Prostate gland (tissue), 2 donors: ENCODE data around the gene ABL2. TPM values are rescaled to one million over a fixed set of nuclear protein-coding genes. Genes with fewer than 3 reads are reported as not detected.

Experiments used
- DNase-seq: peaks from one replicate; pipeline ENCODE4 v3.0.0-alpha.2; 2019; ENCODE audit warnings: low spot score
- H3K27ac ChIP-seq, 2 donors: fragments of 200-600 bp; sonication (generic); 2 replicates each; pipeline ENCODE4 v1.5.1; 2017 to 2019
- H3K27me3 ChIP-seq: fragments of 200-600 bp; sonication (generic); replicated peaks from 2 replicates; pipeline ENCODE4 v1.5.1; 2019; ENCODE audit not compliant: insufficient read depth
- H3K36me3 ChIP-seq, 2 donors: fragments of 200-600 bp; sonication (generic); 1 replicate in 1 of 2; 2 replicates in 1 of 2; pipeline versions ENCODE4 v1.5.1 to v1.8.1; 2017 to 2019
- H3K4me1 ChIP-seq: fragments of 200-600 bp; sonication (generic); replicated peaks from 2 replicates; pipeline ENCODE4 v1.5.1; 2019
- H3K4me3 ChIP-seq, 2 donors: fragments of 200-600 bp; sonication (generic); 2 replicates each; pipeline ENCODE4 v1.5.1; 2017 to 2019
- H3K9me3 ChIP-seq: fragments of 200-600 bp; sonication (generic); 2 replicates; pipeline ENCODE4 v1.5.1; 2017
- POLR2A ChIP-seq: fragments of 450-650 bp; IDR thresholded peaks from one replicate; pipeline ENCODE4 v1.6.1; 2016; ENCODE audit warnings: antibody characterized with exemption, mild to moderate bottlenecking
- POLR2AphosphoS5 ChIP-seq: sonication (generic); formaldehyde crosslinking; IDR thresholded peaks from one replicate; pipeline ENCODE4 v1.6.1; 2017; ENCODE audit warnings: antibody characterized with exemption
- WGBS: methylation state at CpG from one replicate; pipeline ENCODE4 v1.1.5; 2018; 5-methylcytosine and 5-hydroxymethylcytosine counted together
- intact Hi-C: fragments of 100-400 bp; cut with DNase I; formaldehyde crosslinking; loops from one replicate; pipeline ENCODE4 v1.14.2; 2022
- total RNA-seq, 2 donors: library from RNA; depleted of rRNA; stranded (reverse); fragments of >200 nt; gene quantifications; one replicate each; pipeline ENCODE4 v1.1.0, GENCODE V29; 2016
- TF ChIP-seq, protein P1 (sequence below), 4 experiments: fragments of 200-600 bp in 2 of 4; fragments of 450-650 bp in 2 of 4; sonication (generic) in 2 of 4; IDR thresholded peaks; 1 replicate in 3 of 4; 2 replicates in 1 of 4; pipeline ENCODE4 v1.5.1; 2016 to 2019; ENCODE audit warnings: antibody characterized with exemption in 4 of 4, mild to moderate bottlenecking in 2 of 4, moderate library complexity in 2 of 4

ABL2 gene
- total RNA-seq, 2 donors from 2014 or later, result 12.1 to 18.4 TPM

DNA sequence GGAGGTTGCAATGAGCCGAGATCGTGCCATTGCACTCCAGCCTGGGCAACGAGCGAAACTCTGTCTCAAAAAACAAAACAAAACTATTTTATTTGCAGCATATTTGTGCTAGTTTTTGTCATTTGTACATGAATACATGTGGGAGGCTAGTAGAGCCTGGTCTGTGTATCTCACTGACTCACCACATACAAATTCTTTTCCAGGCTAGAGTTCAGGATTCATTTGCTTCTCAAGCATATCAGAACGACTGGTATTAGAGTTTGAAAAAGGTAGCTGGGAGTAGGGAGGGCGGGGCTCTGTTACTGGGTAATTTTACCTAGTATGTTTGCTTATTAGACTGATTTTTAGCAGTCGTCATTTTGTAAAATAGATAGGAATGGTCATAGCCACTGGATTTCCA is 152.1 kb downstream of the ABL2 start:
- no peaks in the 10 kb centered on the region for H3K4me1 ChIP-seq
- TF ChIP-seq POLR2A (no peak), POLR2AphosphoS5 (no peak)
- TF ChIP-seq, protein P1, sequence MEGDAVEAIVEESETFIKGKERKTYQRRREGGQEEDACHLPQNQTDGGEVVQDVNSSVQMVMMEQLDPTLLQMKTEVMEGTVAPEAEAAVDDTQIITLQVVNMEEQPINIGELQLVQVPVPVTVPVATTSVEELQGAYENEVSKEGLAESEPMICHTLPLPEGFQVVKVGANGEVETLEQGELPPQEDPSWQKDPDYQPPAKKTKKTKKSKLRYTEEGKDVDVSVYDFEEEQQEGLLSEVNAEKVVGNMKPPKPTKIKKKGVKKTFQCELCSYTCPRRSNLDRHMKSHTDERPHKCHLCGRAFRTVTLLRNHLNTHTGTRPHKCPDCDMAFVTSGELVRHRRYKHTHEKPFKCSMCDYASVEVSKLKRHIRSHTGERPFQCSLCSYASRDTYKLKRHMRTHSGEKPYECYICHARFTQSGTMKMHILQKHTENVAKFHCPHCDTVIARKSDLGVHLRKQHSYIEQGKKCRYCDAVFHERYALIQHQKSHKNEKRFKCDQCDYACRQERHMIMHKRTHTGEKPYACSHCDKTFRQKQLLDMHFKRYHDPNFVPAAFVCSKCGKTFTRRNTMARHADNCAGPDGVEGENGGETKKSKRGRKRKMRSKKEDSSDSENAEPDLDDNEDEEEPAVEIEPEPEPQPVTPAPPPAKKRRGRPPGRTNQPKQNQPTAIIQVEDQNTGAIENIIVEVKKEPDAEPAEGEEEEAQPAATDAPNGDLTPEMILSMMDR (IDR thresholded peaks at IDR 0.05), result no peak
- H3K4me3 ChIP-seq, result no peak overlapping the region
- H3K9me3 ChIP-seq, result no peaks in the 10 kb centered on the region
- no peak for DNase-seq
- no peaks in the 10 kb centered on the region for H3K36me3 ChIP-seq
- H3K27ac ChIP-seq, result no peak overlapping the region
- intact Hi-C loops, result no loop called here
- 85% methylated on average over 7 of the region's 7 CpGs for WGBS
- no peaks in the 10 kb centered on the region for H3K27me3 ChIP-seq

DNA sequence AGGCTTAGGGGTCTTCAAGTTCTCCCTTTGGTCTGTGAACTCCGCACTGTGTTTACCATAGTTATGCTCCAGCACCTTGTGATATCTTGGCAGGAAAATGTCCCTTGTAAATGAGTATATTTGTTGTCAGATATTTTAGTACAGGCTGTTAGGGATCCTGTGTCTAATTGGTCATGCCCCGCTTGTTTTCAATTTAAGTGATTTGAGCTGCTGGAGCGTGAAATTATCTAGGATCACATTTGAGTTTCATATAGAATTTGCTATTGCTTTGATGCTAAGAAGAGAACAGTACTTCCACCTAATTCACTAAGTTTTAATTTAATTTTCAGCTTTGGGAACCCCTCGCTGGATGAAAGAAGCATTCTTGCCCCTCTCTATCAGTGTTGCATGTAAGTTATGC is 163.0 kb downstream of the ABL2 start:
- Histone ChIP-seq H3K27ac (no peak overlapping the region), H3K9me3 (no peaks in the 10 kb centered on the region), H3K4me3 (no peak overlapping the region), H3K36me3 (no peaks in the 10 kb centered on the region), H3K4me1 (no peaks in the 10 kb centered on the region), H3K27me3 (no peaks in the 10 kb centered on the region)
- no peak for TF ChIP-seq POLR2AphosphoS5
- TF ChIP-seq, protein P1 (IDR thresholded peaks at IDR 0.05), result no peak
- TF ChIP-seq POLR2A, result no peak
- DNase-seq, result no peak
- intact Hi-C loops, result no loop called here
- WGBS, result 89% methylated on average over 4 of the region's 4 CpGs

- no peak overlapping the region for H3K27ac ChIP-seq
- intact Hi-C loops, result no loop called here
- no peaks in the 10 kb centered on the region for H3K27me3 ChIP-seq
- no peaks in the 10 kb centered on the region for H3K9me3 ChIP-seq
- H3K36me3 ChIP-seq, result no peaks in the 10 kb centered on the region
- WGBS, result 92% methylated on average over 8 of the region's 8 CpGs
- DNase-seq, result no peak
- TF ChIP-seq, protein P1 (IDR thresholded peaks at IDR 0.05), result no peak
- TF ChIP-seq POLR2AphosphoS5 (no peak), POLR2A (no peak)
- no peak overlapping the region for H3K4me3 ChIP-seq
- H3K4me1 ChIP-seq, result no peaks in the 10 kb centered on the region
Measured at GRCh38 chr1:179061360-179062282, 167.9 kb downstream of the ABL2 start.

DNA sequence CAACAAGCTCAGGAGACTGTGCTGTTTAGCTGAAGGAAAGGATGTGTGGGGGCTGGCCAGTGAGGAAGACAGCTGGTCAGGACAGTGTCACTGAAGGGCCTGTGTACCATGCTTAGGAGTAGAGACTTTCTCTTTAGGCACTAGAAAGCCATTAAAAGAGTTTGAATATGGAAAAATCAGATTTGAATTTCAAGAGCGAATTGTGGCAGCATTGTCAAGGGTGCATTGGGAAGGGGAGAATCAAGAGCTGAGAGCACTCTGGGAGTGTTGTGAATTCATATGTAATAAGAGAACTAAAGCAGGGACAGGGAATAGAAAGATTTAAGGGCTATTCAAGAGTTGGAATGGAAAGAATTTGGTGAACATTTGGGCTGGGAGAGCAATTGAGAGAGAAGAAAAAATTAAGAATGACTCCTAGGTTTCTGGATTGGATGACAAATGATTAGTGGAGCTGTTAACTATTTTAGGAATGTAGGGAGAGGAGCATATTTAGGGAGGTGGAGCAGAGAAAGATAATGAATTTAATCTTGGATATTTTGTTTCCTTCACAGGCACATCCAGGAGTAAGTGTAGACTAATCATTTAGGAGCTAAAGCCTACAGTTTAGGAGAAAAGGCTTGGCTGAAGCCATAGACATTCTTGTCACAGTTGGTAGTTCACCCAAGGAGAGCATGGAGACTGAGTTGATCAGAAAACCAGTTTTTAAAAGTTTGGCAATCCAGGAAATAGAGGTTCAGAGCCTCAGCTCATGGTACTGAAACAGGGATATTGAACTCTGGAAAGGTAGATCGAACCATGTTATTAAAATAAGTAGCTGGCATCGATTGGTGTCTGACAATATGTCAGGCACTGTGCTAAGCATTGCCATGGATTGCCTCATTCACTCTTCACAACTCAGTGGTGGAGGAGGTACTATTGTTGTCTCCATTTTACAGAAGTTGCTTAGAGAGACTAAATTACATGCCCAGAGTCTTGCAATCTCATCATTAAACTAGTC is 170.7 kb downstream of the ABL2 start:
- H3K4me3 ChIP-seq, result no peak overlapping the region
- no peaks in the 10 kb centered on the region for H3K4me1 ChIP-seq
- 92% methylated on average over 3 of the region's 3 CpGs for WGBS
- intact Hi-C loops, result no loop called here
- no peaks in the 10 kb centered on the region for H3K27me3 ChIP-seq
- TF ChIP-seq POLR2AphosphoS5 (no peak), POLR2A (no peak)
- TF ChIP-seq, protein P1 (IDR thresholded peaks at IDR 0.05), result no peak
- DNase-seq, result no peak
- no peaks in the 10 kb centered on the region for H3K36me3 ChIP-seq
- H3K27ac ChIP-seq, result no peak overlapping the region
- no peaks in the 10 kb centered on the region for H3K9me3 ChIP-seq
